A549 (cell line): ENCODE data around the gene SEMA7A. TPM values are rescaled to one million over a fixed set of nuclear protein-coding genes. Genes with fewer than 3 reads are reported as not detected.

Experiments used
- ATAC-seq, 2 experiments: fragments of 200-7000 bp in 1 of 2; fragments of >200 bp in 1 of 2; cut with Nextera tagmentation in 1 of 2; cut with Tn5 transposase in 1 of 2; 3 replicates each; pipeline versions ENCODE4 v1.8.0 to v1.9.1; 2018 to 2020; ENCODE audit warnings: mild to moderate bottlenecking in 1 of 2, moderate library complexity in 1 of 2
- CTCF ChIA-PET: fragments of 300-600 bp; sonication (Branson Sonifier 250); formaldehyde crosslinking; extraction: SDS; loops from one replicate; lab custom pipeline; 2021; ENCODE audit warnings: antibody characterized with exemption, inconsistent platforms; lab: Yijun Ruan, JAX
- POLR2A ChIA-PET: fragments of 350-600 bp; formaldehyde crosslinking; extraction: SDS; loops from one replicate; lab custom pipeline; 2021; ENCODE audit warnings: antibody characterized with exemption, inconsistent platforms; lab: Yijun Ruan, JAX
- DNase-seq, 2 experiments: peaks; one replicate each; pipeline versions ENCODE4 v3.0.0 to v3.0.0-alpha.2; 2011 to 2016; ENCODE audit warnings: low read depth in 1 of 2, low spot score in 1 of 2
- FAIRE-seq: peaks from 2 replicates; lab custom pipeline; 2011; peaks lifted over from hg19 to GRCh38; lab: Jason Lieb, UNC
- H3K27ac ChIP-seq, 2 experiments: fragments of >200 bp; sonication (Bioruptor Twin); formaldehyde crosslinking; 3 replicates each; pipeline ENCODE4 v1.5.1; 2016 to 2017
- H3K4me1 ChIP-seq: fragments of >200 bp; sonication (Bioruptor Twin); formaldehyde crosslinking; 3 replicates; pipeline ENCODE4 v1.6.1; 2016
- H3K4me2 ChIP-seq: fragments of >200 bp; sonication (Bioruptor Twin); formaldehyde crosslinking; 3 replicates; pipeline ENCODE4 v1.6.1; 2016
- H3K4me3 ChIP-seq: fragments of >200 bp; sonication (Bioruptor Twin); formaldehyde crosslinking; 3 replicates; pipeline ENCODE4 v1.5.1; 2016
- H3K9me3 ChIP-seq: fragments of >200 bp; sonication (Bioruptor Twin); formaldehyde crosslinking; 3 replicates; pipeline ENCODE4 v1.6.1; 2016
- BCL3 ChIP-seq: fragments of >200 bp; sonication (Bioruptor Twin); formaldehyde crosslinking; IDR thresholded peaks from 3 replicates; pipeline ENCODE4 v1.6.1; 2016
- CBX8 ChIP-seq: fragments of 200-600 bp; sonication (generic); IDR thresholded peaks from 2 replicates; pipeline ENCODE4 v1.6.1; 2016
- CHD2 ChIP-seq: fragments of 150-350 bp; IDR thresholded peaks from 2 replicates; pipeline ENCODE4 v1.6.1; 2014; ENCODE audit warnings: low read length; ENCODE audit not compliant: partially characterized antibody
- E2F6 ChIP-seq: IDR thresholded peaks from 2 replicates; pipeline ENCODE4 v1.6.1; 2012; ENCODE audit warnings: low read depth, borderline replicate concordance
- EHMT2 ChIP-seq: fragments of 200-600 bp; sonication (generic); IDR thresholded peaks from 2 replicates; pipeline ENCODE4 v1.6.1; 2016; ENCODE audit warnings: antibody characterized with exemption, low read depth, mild to moderate bottlenecking, moderate library complexity
- FOSB ChIP-seq: fragments of 250-450 bp; sonication (Bioruptor Pico); IDR thresholded peaks from 2 replicates; pipeline ENCODE4 v1.5.0; 2020; ENCODE audit warnings: mild to moderate bottlenecking, moderate library complexity
- HMGXB4 ChIP-seq: fragments of 250-450 bp; sonication (Bioruptor Pico); IDR thresholded peaks from 2 replicates; pipeline ENCODE4 v1.5.0; 2021; ENCODE audit warnings: mild to moderate bottlenecking, moderate library complexity, borderline replicate concordance
- HOXB5 ChIP-seq: fragments of 250-450 bp; sonication (Bioruptor Pico); IDR thresholded peaks from 2 replicates; pipeline ENCODE4 v1.5.0; 2020; ENCODE audit warnings: mild to moderate bottlenecking, moderate library complexity
- JUN ChIP-seq, 2 experiments: fragments of >200 bp; sonication (Bioruptor Twin); formaldehyde crosslinking; IDR thresholded peaks; 2 replicates in 1 of 2; 3 replicates in 1 of 2; pipeline ENCODE4 v1.6.1; 2016 to 2017
- KDM5A ChIP-seq: fragments of 200-600 bp; sonication (generic); IDR thresholded peaks from 2 replicates; pipeline ENCODE4 v1.6.1; 2016; ENCODE audit warnings: antibody characterized with exemption, mild to moderate bottlenecking
- POLR2AphosphoS2 ChIP-seq: conservative IDR thresholded peaks from 2 replicates; pipeline ENCODE4 v1.6.1; 2012; ENCODE audit warnings: low read length, improper control_type of control experiment, inconsistent platforms
- RCOR1 ChIP-seq: fragments of 150-350 bp; IDR thresholded peaks from 2 replicates; pipeline ENCODE4 v1.6.1; 2014; ENCODE audit warnings: antibody characterized with exemption, low read length, low read depth
- REST ChIP-seq: fragments of 200-600 bp; sonication (generic); IDR thresholded peaks from 2 replicates; pipeline ENCODE4 v1.6.1; 2016; ENCODE audit warnings: antibody characterized with exemption, mild to moderate bottlenecking, moderate library complexity
- SREBF2 ChIP-seq: fragments of 450-650 bp; IDR thresholded peaks from 2 replicates; pipeline ENCODE4 v1.6.1; 2014; ENCODE audit warnings: mild to moderate bottlenecking, moderate library complexity
- TP53 ChIP-seq: fragments of 250-450 bp; sonication (Bioruptor Pico); IDR thresholded peaks from 2 replicates; pipeline ENCODE4 v1.5.0; 2021; ENCODE audit warnings: mild to moderate bottlenecking, moderate library complexity
- ZNF302 ChIP-seq: fragments of 250-450 bp; sonication (Bioruptor Pico); IDR thresholded peaks from 2 replicates; pipeline ENCODE4 v1.9.0; 2021; ENCODE audit warnings: inconsistent platforms, mild to moderate bottlenecking, moderate library complexity
- ZSCAN20 ChIP-seq: fragments of 250-450 bp; sonication (Bioruptor Pico); IDR thresholded peaks from 2 replicates; pipeline ENCODE4 v1.8.0; 2022; ENCODE audit warnings: mild to moderate bottlenecking, moderate library complexity
- WGBS: methylation state at CpG from one replicate; pipeline ENCODE4 v1.1.6; 2017; ENCODE audit errors: missing lambda C conversion rate; 5-methylcytosine and 5-hydroxymethylcytosine counted together
- polyA plus RNA-seq, 4 experiments: library from polyadenylated mRNA; depleted of rRNA in 3 of 4; stranded (reverse); fragments of >200 nt; fragmentation: RNase III in 1 of 4; extraction: RNeasy Plus Mini Kit Qiagen cat#74134 plus additional on column Dnase treatment in 1 of 4; gene quantifications; 2 replicates in 3 of 4; 3 replicates in 1 of 4; pipeline ENCODE4 v1.2.3, GENCODE V29; 2011 to 2017

SEMA7A gene
- polyA plus RNA-seq, 2 of the 4 experiments (the other 2 are of a cell fraction): 0.44 to 1.2 TPM

GRCh38 chr15:74408815-74409214 lies 24.9 kb downstream of the SEMA7A start:
- CTCF ChIA-PET: interaction anchor here (2.5 to 6.8 kb wide), 2 partner anchors 27 to 30 kb away, joined by 16 to 33 read pairs; no protein-coding TSS in a partner anchor
- DNase-seq (no peak), FAIRE-seq (no peak), ATAC-seq (no peak)
- Histone ChIP-seq H3K9me3 (no peaks in the 10 kb centered on the region), H3K27ac (no peak overlapping the region), H3K4me3 (no peak overlapping the region), H3K4me2 (no peak overlapping the region), H3K4me1 (peaks cover 8% of the 10 kb centered on the region; the same call in 1 of the 3 replicates)
- POLR2A ChIA-PET: no interaction called here
- TF ChIP-seq HMGXB4 (CRISPR knock-in tag) (no peak), SREBF2 (no peak), CHD2 (no peak), KDM5A (no peak), REST (no peak), RCOR1 (no peak)
- 86% methylated on average over 3 of the region's 7 CpGs for whole genome bisulfite sequencing

GRCh38 chr15:74408385-74408784 lies 25.4 kb downstream of the SEMA7A start:
- DNase-seq (no peak), ATAC-seq (no peak), FAIRE-seq (no peak)
- no peaks in the 10 kb centered on the region for H3K9me3 ChIP-seq
- no peak overlapping the region for H3K4me3 ChIP-seq
- ChIA-PET CTCF (interaction anchor here (6.8 kb wide), 1 partner anchor 27 kb away, joined by 33 read pairs; no protein-coding TSS in a partner anchor), POLR2A (interaction anchor here (0.6 kb wide), 1 partner anchor 398 kb away, joined by 4 read pairs; no protein-coding TSS in a partner anchor)
- H3K4me2 ChIP-seq: no peak overlapping the region
- no peak for TF ChIP-seq FOSB (CRISPR knock-in tag)
- TF ChIP-seq ZNF302 (CRISPR knock-in tag): no peak
- no peak for TF ChIP-seq E2F6
- TF ChIP-seq POLR2AphosphoS2: no peak
- TF ChIP-seq TP53 (CRISPR knock-in tag): no peak
- no peak for TF ChIP-seq EHMT2
- no peak for TF ChIP-seq ZSCAN20 (CRISPR knock-in tag)
- no peak for TF ChIP-seq CBX8
- TF ChIP-seq JUN (IDR thresholded peaks at IDR 0.05): no peak
- no peak for TF ChIP-seq HOXB5 (CRISPR knock-in tag)
- TF ChIP-seq BCL3: no peak
- peaks cover 8% of the 10 kb centered on the region; the same call in 1 of the 3 replicates for H3K4me1 ChIP-seq
- H3K27ac ChIP-seq: no peak overlapping the region
- WGBS: 46% methylated on average over 2 of the region's 2 CpGs
